HG02973 (cell line): ENCODE measurements around the gene TYW1B.
"Not testable (repeated sequence)": the region's sequence is repeated elsewhere in the genome, so short reads cannot be mapped to it uniquely, and the experiment has no call there.

Source experiments
- ATAC-seq: cut with Tn5 transposase; IDR thresholded peaks from one replicate; pipeline ENCODE4 v1.9.1; 2021; ENCODE audit warnings: moderate library complexity; ENCODE audit not compliant: unreplicated experiment

The TYW1B gene

DNA sequence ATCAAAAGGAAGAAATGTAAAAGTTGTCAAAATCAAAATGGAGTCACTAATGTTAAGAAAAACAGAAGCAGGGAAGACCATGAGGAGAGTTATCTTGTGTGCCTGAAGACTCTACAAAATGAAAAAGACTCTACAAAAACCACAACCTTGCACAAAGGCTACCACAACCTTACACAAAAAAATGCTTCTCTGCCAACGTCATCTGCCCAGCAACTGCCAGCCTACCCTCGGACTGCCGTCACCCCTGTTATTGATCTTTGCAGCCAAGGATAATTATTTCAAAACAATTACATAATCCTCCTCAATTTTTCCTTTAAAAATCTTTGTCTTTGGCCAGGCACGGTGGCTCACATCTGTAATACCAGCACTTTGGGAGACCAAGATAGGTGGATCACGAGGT lies 61.0 kb downstream of the TYW1B start:
- ATAC-seq = not testable (repeated sequence)

DNA sequence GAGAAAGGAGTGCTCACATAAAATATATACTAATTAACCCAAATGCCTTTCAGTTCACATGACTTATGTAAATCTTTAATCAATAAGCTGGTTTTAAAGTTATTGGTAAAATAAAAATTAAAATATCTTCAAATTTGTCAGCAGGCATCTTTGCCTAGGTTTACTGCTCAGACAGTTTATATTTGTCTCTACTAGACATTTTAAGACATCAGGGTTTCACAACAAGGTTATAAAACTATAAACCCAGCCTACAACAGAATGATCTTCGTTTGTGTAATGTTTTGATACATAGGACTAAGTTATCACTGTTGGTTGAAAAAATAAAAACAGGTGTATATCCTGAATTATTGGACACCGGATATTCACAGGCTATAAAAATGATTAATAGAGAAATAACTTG lies 67.4 kb downstream of the TYW1B start:
- no peak for ATAC-seq

DNA sequence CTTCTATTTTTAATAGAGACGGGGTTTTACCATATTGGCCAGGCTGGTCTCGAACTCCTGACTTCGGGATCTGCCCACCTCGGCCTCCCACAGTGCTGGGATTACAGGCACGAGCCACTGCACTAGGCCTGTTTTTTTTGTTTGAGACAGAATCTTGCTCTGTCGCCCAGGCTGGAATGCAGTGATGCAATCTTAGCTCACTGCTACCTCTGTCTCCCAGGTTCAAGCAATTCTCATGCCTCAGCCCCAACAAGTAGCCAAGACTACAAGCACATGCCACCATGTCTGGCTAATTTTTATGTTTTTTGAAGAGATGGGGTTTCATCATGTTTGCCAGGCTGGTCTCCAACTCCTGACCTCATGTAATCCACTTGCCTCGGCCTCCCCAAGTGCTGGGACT lies 73.7 kb downstream of the TYW1B start:
- ATAC-seq = no peak

DNA sequence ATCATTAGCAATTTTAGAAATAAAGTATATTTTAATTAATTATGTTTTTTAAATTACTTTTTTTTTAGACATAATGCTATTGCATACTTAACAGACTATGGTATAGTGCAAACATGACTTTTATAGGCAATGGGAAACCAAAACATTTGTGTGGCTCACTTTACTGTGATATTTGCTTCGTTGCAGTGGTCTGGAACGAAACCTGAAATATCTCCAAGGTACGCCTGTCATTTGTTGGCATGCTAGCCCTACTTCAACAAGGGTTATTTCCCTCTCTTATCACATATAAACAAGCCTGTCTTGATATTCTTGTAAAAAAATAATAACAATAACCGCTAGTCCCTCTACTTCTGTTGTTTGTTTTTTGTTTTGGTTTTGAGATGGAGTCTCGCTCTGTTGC lies 74.2 kb downstream of the TYW1B start:
- no peak for ATAC-seq

DNA sequence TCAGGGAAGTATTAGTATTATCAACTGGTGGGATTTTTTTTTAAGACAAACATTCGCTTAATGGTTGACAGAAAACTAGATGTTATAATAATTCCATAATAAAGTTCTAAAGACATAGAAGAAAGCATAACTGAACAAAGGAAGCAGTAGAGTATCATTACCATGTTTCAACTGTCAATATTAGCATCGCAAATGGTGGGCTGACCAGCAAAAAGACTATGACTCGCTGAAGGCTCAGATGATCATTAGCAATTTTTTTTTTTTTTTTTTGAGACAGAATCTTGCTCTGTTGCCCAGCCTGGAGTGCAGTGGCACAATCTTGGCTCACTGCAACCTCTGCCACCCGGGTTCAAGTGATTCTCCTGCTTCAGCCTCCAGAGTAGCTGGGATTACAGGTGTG lies 74.8 kb downstream of the TYW1B start:
- not testable (repeated sequence) for ATAC-seq

DNA sequence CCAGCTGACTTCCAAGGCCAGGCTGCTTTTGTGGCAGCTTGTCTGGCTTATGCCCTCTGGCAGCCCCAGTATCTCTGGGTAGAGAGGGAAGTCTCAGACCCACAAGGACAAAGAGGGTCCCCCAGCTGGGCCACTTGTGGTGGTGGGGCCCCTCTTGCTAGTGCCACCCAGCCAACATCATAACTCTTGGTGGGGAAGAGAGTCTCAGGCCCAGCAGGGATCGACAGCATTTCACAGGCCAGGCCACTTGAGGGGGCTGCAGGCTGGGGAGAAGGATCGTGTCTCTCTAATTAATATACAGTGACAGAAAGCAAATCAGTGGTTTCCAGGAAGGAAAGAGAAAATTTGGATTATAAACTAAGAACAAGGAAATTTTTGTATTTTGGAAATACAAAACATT lies 76.0 kb downstream of the TYW1B start:
- ATAC-seq = no peak

DNA sequence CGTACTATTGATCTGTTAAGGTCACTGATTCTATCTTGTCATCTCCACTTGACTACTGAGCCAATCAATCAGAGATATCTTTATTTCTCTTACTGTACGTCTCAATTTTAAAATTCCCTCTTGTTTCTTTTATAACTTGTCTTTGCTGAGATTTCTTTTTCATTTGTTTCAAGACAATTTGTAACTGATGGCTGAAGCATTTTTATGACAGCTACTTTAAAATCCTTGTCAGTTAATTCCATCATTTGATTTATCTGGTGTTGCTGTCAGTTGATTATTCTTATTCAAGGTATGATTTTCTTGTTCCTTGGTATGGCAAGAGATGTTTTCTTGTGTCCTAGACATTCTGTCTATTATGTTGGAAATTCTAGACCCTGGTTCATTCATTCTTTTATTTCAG lies 76.6 kb downstream of the TYW1B start:
- no peak for ATAC-seq

DNA sequence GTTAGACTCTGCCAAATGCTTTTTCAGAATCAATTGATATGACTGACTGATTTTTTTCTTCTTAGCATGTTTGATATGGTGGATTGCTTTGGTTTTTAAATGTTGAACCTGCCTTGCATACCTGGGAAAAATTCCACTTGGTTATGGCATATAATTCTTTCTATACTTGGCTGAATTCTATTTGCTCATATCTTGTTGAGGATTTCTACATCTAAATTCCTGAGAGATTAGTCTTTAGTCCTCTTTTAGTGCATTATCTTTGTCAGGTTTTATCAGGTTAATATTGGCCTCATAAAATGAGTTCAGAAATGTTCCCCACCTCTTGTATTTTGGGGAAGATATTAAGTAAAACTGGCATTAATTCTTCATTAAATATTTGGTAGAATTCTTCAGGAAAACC lies 79.4 kb downstream of the TYW1B start:
- not testable (repeated sequence) for ATAC-seq

DNA sequence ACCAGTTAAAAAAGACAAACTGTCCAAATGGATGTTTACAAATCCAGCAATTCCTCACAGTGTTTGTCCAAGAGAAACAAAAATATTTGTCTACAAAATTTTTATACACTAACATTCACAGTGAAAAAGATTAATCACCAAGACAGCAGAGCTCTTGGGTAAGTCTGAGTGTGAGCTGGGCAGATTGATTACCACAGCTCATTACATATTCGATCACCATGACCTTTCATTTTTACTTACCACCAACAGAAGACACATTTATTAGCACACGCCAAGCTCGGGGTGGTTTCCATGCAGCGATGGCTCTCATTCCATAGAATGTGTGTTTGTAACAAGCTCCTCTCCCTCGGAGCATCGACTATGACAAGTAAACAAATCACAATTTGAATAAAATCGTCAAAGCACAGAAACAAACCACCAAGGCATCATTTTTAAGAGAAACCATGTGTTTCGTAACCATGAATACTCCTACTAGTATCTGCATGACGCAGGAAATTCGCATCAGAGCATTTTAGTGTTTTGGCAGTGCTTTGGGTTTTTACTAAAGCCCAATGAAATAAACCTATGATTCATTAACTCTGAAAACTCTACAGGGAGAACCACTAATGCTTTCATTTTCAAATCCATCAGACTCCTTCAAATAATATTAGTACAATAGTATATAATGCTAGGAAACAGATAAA lies 83.6 kb downstream of the TYW1B start:
- not testable (repeated sequence) for ATAC-seq

DNA sequence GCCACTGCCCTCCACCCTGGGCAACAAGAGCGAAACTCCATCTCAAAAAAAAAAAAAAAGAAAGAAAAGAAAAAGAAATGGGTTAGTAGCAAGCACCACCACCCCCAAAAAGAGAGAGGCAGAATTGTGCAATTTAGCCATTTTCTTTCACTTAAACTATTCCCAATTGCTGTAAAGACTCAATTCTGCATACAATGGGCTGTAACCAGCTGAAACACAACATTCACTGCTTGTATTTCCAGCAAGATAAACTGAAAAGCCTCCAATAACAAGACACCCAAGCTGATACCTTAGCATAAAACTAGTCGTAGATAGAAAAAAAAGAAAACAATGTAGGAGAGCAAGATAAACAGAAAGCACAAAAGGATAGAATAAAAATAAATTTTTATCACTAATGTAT lies 84.2 kb downstream of the TYW1B start:
- not testable (repeated sequence) for ATAC-seq

DNA sequence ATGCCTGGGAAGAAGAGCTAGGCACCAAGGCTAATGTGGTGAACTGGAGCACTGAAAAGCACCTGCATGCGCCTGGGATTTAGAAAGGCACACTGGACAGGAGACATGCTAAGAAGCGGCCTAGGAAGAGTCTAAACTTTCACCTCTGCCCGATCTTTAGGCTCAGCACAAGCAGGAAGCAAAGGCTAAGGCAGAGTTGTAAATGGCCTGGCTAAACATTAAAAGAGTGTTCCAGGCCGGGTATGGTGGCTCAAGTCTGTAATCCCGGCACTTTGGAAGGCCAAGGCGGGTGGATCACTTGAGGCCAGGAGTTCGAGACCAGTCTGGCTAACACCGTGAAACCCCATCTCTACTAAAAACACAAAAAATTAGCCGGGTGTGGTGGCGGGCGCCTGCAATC lies 88.3 kb downstream of the TYW1B start:
- ATAC-seq = not testable (repeated sequence)

DNA sequence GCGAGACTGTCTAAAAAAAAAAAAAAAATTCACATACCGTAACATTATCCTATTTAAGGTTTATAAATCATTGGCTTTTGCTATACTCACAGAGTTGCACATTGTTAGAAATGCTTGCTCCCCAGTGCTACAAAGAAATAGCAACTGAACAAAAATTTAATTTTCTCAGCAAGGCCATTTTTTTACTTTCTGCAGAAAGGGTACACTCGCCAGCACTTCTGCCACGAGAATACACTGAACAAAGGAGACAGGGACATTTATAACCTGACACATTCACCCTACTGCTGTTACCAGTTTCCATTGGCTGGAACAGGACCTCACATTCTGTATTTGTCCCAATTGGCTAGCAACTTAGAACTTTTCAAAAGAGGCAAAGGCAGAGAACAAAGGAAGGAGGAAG lies 92.1 kb downstream of the TYW1B start:
- ATAC-seq = not testable (repeated sequence)

DNA sequence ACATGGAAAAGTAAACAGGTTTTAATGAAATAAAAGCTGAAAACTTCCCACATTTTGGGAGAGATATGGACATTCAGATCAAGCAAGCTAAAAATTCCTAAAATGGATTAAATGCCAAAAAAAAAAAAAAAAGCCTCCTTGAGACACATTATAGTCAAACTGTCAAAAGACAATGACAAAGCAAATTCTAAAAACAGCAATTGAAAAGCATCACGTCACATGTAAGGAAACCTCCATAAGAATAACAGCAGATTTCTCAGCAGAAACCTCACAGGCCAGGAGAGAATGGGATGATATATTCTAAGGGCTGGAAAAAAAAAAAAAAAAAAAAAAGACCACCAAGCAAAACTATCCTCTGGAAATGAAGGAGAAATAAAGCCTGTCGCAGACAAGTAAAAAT lies 97.2 kb downstream of the TYW1B start:
- not testable (repeated sequence) for ATAC-seq

DNA sequence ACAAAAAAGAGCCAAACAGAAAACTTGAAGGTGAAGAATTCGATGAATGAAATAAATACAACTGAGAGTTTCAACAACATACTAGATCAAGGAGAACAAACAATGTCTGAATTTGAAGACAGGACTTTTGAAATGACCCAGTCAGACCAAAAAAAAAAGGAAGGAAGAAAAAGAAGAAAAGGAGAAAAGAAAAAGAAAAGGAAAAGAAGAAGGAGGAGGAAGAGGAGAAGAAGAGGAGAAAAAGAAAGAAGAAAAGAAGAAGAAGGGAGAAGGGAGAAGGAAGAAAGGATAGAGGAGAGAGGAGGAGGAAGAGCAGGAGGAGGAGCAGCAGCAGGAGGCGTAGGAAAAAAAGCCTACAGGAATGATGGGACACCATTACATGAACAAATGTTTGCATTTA lies 97.6 kb downstream of the TYW1B start:
- ATAC-seq = not testable (repeated sequence)

DNA sequence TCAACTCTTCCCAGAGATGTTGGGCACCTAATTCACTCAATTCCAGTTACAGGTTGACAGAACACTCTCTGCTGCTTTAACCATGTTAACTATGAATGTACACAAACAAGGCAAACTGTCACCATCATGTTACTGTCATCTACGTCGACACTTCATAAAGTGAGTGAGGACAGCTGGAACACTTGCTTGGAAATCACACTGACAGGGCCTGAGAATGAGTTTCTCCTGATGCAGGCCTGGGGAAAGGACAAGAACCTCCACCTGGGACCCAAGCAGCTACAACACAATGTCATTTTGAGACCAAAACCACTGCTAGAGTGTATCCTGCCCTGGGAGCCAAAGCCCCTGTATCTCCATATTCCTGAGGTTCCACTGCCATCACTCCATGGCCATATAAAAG lies 98.9 kb downstream of the TYW1B start:
- not testable (repeated sequence) for ATAC-seq

DNA sequence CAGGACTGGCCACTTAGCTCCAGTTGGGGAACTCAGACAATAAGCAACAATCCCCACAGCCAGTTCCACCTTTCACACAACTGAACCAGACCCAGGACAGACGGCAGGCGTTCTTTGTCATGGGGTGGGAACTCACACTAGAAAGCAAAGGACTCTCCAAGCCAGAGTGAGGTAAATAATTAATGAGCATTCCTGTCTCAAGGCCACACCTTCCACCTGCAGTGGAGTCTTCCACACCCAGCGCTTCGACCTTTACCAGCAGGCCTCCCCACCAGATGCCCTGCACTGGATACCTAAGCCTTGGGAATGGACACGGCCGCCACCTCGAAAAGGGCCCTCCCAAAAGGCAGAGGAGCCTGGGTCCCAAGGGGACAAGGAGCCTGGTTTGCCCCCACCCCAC lies 105.3 kb downstream of the TYW1B start:
- ATAC-seq = not testable (repeated sequence)

DNA sequence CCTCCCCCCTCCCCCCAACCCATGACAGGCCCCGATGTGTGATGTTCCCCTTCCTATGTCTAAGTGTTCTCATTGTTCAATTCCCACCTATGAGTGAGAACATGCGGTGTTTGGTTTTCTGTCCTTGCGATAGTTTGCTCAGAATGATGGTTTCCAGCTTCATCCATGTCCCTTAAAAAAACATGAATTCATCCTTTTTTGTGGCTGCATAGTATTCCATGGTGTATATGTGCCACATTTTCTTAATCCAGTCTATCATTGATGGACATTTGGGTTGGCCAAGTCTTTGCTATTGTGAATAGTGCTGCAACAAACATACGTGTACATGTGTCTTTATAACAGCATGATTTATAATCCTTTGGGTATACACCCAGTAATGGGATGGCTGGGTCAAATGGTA lies 107.1 kb downstream of the TYW1B start:
- ATAC-seq = not testable (repeated sequence)

DNA sequence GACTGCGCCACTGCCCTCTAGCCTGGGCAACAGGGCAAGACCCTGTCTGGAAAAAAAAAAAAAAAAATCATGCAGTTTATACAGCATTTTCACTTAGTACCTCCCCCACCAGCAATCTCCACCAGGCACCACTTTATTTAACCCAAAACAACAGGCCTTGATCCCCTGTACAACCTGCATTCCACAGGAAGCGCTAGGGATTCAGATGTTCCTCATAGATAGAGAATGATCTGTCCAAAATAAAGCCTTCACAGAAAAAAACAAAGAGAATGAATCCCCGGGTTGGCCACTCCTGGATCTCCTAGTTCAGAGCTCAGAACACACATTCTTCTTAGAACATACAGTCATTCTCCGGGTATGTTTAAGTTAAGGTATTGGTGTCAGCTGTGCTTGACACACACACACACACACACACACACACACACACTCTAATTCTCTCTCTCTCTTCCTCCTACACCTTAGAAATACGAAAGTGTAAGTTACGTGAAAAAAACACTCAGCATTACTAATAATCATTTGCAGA lies 110.7 kb downstream of the TYW1B start:
- ATAC-seq = not testable (repeated sequence)

DNA sequence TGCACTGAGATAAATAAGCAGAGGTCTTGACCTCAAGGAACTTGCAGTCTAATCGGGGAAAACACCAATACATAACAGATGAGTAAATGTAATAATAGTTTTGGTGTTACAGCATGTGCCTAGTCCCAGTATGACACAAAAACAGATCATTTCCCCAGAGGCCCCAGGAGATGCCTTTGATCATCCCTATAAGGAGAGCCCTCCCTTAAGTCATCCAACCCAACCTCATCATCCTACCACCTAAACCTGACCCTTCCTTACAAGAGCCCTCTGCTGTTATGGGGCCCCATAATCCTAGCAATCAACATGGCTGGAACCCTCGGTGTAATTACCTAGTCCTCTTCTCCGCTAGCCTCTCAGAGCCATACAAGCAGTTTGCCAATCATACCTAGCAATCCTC lies 116.1 kb downstream of the TYW1B start:
- not testable (repeated sequence) for ATAC-seq

DNA sequence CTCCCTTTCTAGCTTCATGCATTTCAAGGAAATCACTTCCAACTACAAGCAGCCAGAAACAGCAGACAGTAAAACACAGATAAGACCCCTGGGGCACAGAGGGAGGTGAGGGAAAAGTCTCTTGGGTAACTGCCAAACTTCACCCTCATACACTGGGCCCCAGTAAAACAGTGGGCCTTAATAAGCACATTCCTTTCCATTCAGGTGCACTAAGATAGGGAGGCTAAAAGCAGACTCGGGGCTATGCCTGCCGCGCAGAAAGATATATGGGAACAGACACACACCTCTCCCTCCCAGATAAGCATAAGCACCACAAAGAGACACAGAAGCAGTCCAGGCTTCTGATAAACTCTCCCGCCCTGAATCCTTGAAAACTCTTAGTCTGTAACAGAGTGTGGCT lies 117.0 kb downstream of the TYW1B start:
- no peak for ATAC-seq

DNA sequence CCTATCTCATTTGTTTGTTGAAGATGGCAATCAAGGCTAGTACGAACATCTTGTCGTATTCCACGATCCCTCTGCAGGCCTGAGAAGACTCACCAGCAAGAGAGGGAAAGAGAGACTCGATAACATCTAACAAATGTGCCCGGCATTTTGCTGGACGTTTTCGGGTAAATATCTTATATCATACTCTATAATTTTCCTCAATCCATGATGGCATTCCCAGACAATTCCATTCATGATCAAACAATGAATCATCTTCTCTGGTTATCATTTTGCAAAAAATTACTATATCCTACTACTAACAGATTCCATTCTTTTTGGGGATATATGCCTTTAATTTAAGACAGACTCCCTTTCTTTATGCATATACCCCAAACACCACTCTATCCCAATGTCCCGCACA lies 118.1 kb downstream of the TYW1B start:
- no peak for ATAC-seq

DNA sequence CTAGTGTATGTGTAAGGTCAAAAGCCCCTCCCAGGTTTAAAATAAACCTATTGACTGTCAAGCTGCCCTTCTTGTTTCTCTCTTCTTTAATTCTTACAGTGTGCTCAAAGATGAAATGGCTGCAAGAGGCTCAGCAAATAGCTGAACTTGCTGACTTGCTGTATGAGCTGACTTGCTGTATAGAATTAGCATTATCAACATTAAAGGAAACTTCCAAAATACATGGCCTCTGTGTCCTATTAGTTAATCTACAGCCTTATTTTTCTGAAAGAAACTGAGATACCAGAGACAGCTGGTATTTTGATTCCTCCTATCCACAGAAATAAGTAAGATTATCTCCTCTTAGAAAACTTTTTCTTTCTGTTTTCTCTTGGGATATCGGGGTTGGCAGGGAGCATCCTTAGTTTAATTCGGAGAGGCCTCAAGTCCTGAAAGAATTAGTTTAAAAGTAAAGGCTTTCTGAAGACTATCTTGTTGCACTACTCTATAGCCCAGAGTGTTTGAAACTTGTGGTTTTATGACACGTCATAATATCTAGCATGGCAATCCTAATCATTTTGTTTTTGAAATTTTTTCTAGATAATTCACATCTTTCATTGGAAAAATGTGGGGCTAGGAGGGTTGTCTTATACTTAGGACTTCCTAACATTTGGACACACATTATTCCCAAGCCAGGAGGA lies 119.5 kb downstream of the TYW1B start:
- ATAC-seq = not testable (repeated sequence)
